NOMO-1 (cell line): ENCODE data around the gene RNASEH2A.
A peak's percentile ranks its signal among the peaks of the same experiment; 100 is the strongest.
"Not testable (repeated sequence)": the region's sequence is repeated elsewhere in the genome, so short reads cannot be mapped to it uniquely, and the experiment has no call there.

Source experiments
- DNase-seq, 2 experiments: peaks; one replicate each; lab custom pipeline; 2025; ENCODE audit not compliant: unreplicated experiment in 2 of 2; lab: John Stamatoyannopoulos, UW

Gene RNASEH2A

DNA sequence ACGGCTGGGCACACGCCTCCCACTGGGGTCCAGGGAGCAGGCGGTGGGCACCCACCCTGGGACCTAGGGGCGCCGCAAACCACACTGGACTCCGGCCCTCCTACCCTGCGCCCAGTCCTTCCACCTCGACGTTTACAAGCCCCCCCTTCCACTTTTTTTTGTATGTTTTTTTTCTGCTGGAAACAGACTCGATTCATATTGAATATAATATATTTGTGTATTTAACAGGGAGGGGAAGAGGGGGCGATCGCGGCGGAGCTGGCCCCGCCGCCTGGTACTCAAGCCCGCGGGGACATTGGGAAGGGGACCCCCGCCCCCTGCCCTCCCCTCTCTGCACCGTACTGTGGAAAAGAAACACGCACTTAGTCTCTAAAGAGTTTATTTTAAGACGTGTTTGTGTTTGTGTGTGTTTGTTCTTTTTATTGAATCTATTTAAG lies 13.5 kb upstream of the RNASEH2A start:
- no peak for DNase-seq

GRCh38 chr19:12793290-12794195 lies 12.8 kb upstream of the RNASEH2A start:
- peak; percentile 75 to 90 for DNase-seq

GRCh38 chr19:12794196-12794941 lies 12.0 kb upstream of the RNASEH2A start:
- DNase-seq: no peak

DNA sequence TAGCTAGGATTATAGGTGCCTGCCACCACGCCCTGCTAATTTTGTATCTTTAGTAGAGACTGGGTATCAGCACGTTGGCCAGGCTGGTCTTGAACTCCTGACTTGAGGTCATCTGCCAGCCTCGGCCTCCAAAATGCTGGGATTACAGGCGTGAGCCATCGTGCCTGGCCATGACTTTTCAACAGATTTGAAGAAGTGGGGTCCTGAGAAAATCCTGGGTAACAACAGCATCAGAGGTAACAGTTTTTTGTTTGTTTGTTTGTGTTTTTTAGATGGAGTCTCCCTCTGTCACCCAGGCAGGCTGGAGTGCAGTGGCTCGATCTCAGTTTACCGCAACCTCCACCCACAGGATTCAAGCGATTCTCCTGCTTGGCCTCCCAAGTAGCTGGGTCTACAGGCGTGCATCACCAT lies 11.4 kb upstream of the RNASEH2A start:
- no peak for DNase-seq

- peak; percentile 59 to 63 for DNase-seq
Observed at GRCh38 chr19:12796146-12797071, 10.0 kb upstream of the RNASEH2A start.

- DNase-seq: no peak
Observed at GRCh38 chr19:12797141-12797587, 9.2 kb upstream of the RNASEH2A start.

GRCh38 chr19:12797607-12798006 lies 8.8 kb upstream of the RNASEH2A start:
- not testable (repeated sequence) for DNase-seq

DNA sequence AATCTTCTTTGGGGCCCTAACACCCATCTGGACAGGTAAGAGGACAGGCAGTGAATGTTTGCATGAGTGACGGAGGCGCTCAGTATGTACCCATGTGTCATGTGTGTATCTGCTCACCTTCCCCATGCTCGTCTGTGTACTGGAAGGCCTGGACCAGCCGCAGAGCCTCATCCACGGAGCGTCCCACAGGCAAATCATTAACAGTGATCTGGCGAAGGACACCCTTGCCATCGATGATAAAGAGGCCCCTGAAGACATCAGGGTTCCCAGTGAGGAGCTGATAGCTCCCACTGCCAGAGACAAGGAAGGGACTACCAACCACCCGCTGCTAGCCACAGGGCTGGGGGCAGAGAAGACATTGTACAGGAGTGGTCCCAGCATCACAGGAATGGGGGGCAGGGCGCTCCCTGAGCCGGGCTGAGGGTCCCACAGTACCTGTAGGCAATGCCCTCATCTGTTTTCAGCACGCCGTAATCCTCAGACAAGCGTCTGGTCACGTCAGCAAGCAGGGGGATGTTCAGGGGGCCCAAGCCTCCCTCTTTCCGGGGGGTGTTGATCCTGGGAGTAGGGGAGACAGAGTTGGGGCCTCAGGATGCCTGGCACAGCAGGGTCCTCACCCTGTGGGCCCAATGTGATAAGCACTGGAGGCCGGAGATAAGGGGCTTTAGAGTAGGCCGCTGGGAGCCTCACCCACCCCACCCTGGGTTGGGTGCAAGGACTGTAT lies 6.5 kb upstream of the RNASEH2A start:
- no peak for DNase-seq

DNA sequence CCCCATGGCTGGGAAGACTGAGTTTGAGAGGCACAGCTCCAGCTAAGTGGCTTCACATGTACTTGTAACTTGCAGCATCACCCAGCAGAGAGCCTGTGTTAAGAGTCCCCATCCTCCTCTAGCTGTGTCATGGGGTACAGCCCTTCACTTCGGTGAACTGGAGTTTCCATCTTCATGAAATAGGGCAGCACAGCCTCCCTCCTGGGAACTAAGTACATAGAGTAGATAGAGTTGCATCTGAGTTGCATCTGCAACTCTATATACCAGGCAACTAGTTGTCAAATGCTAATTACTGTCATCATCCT lies 6.0 kb upstream of the RNASEH2A start:
- DNase-seq: no peak

GRCh38 chr19:12800923-12801465 lies 5.4 kb upstream of the RNASEH2A start:
- no peak for DNase-seq

DNA sequence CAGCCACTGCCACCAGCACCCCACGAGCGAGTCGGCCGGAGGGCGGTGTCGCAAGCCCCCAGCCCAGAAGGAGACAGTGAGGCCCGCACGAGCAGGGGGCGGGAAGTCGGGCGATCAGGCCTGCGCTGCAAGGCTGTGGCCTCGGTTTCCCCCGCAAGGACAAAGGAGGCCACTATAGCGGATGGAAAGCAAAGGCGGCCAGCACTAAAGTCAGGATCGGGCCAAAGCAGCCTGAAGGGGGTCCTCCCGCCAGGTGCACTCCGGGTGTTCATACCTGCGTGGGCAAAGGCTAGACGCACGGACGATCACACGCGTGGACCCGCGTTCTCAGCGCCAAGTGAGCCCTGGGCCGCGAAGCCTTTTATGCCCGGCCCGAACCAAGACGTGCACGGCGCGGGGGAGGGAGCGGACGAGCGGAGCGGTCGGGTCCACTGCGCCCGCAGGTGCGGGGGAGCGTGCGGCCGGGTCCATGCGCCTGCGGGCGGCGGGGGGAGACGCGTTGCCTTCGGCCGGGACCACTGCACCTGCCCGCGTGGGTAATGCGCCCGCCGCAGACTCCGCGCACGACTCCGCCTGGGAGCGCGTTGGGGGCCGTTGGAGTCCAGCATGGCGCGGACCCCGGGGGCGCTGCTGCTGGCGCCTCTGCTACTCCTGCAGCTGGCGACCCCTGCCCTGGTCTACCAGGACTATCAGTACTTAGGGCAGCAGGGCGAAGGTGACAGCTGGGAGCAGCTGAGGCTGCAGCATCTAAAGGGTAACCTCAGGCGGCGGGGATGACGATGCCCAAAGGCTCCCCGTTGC lies 4.7 kb upstream of the RNASEH2A start, which contains the start of the genes PRDX2 and THSD8:
PRDX2 (minus strand) TSS at position 335 of the 801 bp plus-strand sequence. CDS start 539 bp downstream, outside the sequence.
THSD8 (plus strand) TSS at position 604 of the 801 bp plus-strand sequence; CDS start at position 607, 3 bp downstream.
- peak; percentile 54 to 75 for DNase-seq

DNA sequence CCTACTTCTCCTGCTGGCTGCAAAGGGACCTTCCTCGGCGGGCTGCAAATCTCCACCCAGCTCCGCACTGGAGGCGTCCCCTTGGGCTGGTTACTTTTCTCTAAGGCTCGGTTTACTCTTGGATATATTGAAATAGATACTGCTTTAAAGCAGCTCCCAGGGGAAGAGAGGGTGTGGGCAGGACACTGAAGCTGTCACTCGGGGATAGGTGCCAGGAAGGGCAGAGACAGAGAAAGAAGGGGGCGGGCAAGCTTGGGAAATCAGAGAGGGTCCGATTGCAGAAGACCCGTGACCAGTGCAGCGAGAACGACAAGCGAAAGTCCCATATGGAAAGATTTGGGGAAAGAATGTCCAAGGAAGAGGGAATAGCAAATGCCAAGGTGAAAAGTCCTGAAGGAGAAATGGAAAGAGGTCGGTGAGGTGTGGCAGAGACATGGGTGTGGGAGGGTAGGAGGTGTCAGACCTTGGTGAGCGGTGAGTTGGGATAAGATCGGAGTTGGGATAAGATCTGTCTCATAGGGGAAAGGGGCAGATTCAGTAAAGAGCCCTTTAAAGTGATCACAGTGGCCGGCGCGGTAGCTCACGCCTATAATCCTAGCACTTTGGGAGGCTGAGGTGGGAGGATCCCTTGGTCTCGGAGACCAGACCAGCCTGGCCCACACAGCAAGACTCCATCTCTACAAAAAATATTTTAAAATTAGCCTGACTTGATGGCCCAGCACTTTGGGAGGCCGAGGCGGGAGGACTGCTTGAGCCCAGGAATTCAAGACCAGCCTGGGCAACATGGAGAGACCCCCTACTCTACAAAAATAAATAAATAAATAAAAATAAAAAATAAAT lies 3.9 kb upstream of the RNASEH2A start:
- no peak for DNase-seq

DNA sequence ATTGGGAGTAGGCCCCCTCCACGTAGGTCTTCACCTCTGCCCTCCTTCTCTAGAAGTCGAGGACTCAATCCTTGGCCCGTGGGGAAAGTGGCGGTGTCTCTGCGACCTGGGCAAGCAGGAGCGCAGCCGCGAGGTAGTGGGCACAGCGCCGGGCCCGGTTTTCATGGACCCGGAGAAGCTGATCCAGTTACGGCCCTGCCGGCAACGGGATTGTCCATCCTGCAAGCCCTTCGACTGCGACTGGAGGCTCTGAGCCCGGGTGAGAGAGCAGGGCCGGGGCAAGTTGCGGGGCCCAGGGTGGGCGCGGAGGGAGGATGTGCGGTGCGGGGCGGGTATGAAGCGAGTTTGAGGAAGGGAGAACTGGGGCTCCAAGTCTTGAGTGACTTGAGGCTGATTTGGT lies 2.3 kb upstream of the RNASEH2A start:
- DNase-seq: no peak

DNA sequence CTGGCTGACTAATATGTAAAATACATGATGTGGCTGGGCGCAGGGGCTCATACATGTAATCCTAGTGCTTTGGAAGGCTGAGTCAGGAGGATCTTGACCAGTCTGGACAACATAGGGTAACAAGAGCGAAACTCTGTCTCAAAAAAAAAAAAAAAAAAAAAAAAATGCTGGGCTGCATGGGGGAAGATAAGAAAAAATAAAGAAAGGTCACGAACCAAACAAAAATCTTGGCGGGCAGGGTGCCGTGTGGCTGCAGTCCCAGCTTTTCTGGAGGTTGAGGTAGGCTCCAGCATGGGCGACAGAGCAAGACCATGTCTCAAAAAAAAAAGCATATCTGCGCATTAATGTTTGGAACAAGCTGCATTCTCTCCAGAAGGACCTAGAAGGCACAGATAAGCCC lies 8.7 kb downstream of the RNASEH2A start:
- no peak for DNase-seq

- DNase-seq: not testable (repeated sequence)
Observed at GRCh38 chr19:12817188-12817587, 10.8 kb downstream of the RNASEH2A start.

GRCh38 chr19:12817810-12818209 lies 11.4 kb downstream of the RNASEH2A start:
- not testable (repeated sequence) for DNase-seq

- DNase-seq: no peak
Observed at GRCh38 chr19:12821761-12822160, 15.4 kb downstream of the RNASEH2A start.
